K562 (cell line): ENCODE measurements around the gene PLK5. TPM values are rescaled to one million over a fixed set of nuclear protein-coding genes. Genes with fewer than 3 reads are reported as not detected.

Experiments
- ASH1L ChIP-seq: fragments of 450-650 bp; IDR thresholded peaks from 2 replicates; pipeline ENCODE4 v1.6.1; 2018; ENCODE audit warnings: borderline replicate concordance, mild to moderate bottlenecking, low read depth; ENCODE audit not compliant: partially characterized antibody
- CGGBP1 ChIP-seq: fragments of 250-450 bp; sonication (Bioruptor Pico); IDR thresholded peaks from 2 replicates; pipeline ENCODE4 v1.9.0; 2021; ENCODE audit warnings: mild to moderate bottlenecking
- KDM2B ChIP-seq: fragments of 250-450 bp; sonication (Bioruptor Pico); IDR thresholded peaks from 2 replicates; pipeline ENCODE4 v1.8.0; 2021; ENCODE audit warnings: mild to moderate bottlenecking, moderate library complexity
- POU5F1 ChIP-seq: fragments of 150-350 bp; IDR thresholded peaks from 2 replicates; pipeline ENCODE4 v1.6.1; 2014; ENCODE audit warnings: borderline replicate concordance, low read length, low read depth, mild to moderate bottlenecking; ENCODE audit not compliant: partially characterized antibody
- SAFB ChIP-seq: fragments of 200-400 bp; formaldehyde crosslinking; IDR thresholded peaks from 2 replicates; pipeline ENCODE4 v1.6.1; 2017; ENCODE audit warnings: low read depth, low read length, borderline replicate concordance
- SMARCA4 ChIP-seq: fragments of 450-650 bp; IDR thresholded peaks from 2 replicates; pipeline ENCODE4 v1.6.1; 2016
- SNRNP70 ChIP-seq: fragments of 200-400 bp; formaldehyde crosslinking; optimal IDR thresholded peaks from 2 replicates; pipeline ENCODE3; 2017; ENCODE audit warnings: low read depth, low read length
- ZBTB1 ChIP-seq: sonication (generic); formaldehyde crosslinking; IDR thresholded peaks from 2 replicates; pipeline ENCODE4 v1.8.1; 2023; ENCODE audit warnings: missing genetic modification reagents, low read depth, mild to moderate bottlenecking, borderline replicate concordance
- ZNF217 ChIP-seq: sonication (generic); formaldehyde crosslinking; IDR thresholded peaks from 2 replicates; pipeline ENCODE4 v1.8.0; 2022; ENCODE audit warnings: mild to moderate bottlenecking, missing genetic modification reagents
- polyA plus RNA-seq, 8 experiments: library from polyadenylated mRNA; depleted of rRNA in 4 of 8; stranded (reverse) in 5 of 8; unstranded in 3 of 8; fragments of >200 nt; fragmentation: Nextera tagmentation in 2 of 8; fragmentation: Illumina TruSeq in 1 of 8; extraction: Ambion mirVana in 2 of 8; extraction: Trizol in 1 of 8; gene quantifications; 2 replicates each; pipeline versions ENCODE4 v1.2.1 to v1.2.3, GENCODE V29; 2011 to 2014; ENCODE audit warnings: inconsistent platforms in 1 of 8, missing spikeins in 1 of 8
- total RNA-seq, 7 experiments: library from RNA; depleted of rRNA in 6 of 7; stranded (reverse); fragments of >200 nt in 6 of 7; fragmentation: Illumina TruSeq in 2 of 7; extraction: Trizol in 2 of 7; gene quantifications; 2 replicates each; pipeline versions ENCODE4 v1.2.1 to v1.2.3, GENCODE V29; 2011 to 2021; ENCODE audit warnings: low replicate concordance in 1 of 7
- TF ChIP-seq, protein P1 (sequence below): fragments of 200-800 bp; sonication (Bioruptor generic); IDR thresholded peaks from 2 replicates; pipeline ENCODE4 v1.6.1; 2017; ENCODE audit warnings: missing genetic modification characterization, missing compliant biosample characterization
- TF ChIP-seq, protein P2 (sequence below): fragments of 250-450 bp; sonication (Bioruptor Pico); IDR thresholded peaks from 2 replicates; pipeline ENCODE4 v1.5.0; 2020; ENCODE audit warnings: mild to moderate bottlenecking

Gene PLK5
- total and polyA plus RNA-seq, 9 of the 15 experiments (the other 6 are each of a cell fraction or from before 2014, with no cell fraction given), result 0.04 to 0.23 (median 0.11) TPM; not detected in 5

- TF ChIP-seq ASH1L (no peak), SAFB (no peak), KDM2B (CRISPR knock-in tag) (no peak), SMARCA4 (no peak), CGGBP1 (CRISPR knock-in tag) (no peak), POU5F1 (no peak), ZBTB1 (CRISPR knock-in tag) (no peak), SNRNP70 (no peak), ZNF217 (CRISPR knock-in tag) (no peak)
- TF ChIP-seq, protein P1, sequence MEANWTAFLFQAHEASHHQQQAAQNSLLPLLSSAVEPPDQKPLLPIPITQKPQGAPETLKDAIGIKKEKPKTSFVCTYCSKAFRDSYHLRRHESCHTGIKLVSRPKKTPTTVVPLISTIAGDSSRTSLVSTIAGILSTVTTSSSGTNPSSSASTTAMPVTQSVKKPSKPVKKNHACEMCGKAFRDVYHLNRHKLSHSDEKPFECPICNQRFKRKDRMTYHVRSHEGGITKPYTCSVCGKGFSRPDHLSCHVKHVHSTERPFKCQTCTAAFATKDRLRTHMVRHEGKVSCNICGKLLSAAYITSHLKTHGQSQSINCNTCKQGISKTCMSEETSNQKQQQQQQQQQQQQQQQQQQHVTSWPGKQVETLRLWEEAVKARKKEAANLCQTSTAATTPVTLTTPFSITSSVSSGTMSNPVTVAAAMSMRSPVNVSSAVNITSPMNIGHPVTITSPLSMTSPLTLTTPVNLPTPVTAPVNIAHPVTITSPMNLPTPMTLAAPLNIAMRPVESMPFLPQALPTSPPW, result no peak
- TF ChIP-seq, protein P2, sequence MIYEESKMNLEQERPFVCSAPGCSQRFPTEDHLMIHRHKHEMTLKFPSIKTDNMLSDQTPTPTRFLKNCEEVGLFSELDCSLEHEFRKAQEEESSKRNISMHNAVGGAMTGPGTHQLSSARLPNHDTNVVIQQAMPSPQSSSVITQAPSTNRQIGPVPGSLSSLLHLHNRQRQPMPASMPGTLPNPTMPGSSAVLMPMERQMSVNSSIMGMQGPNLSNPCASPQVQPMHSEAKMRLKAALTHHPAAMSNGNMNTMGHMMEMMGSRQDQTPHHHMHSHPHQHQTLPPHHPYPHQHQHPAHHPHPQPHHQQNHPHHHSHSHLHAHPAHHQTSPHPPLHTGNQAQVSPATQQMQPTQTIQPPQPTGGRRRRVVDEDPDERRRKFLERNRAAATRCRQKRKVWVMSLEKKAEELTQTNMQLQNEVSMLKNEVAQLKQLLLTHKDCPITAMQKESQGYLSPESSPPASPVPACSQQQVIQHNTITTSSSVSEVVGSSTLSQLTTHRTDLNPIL (CRISPR knock-in tag), result no peak
- TF ChIP-seq, all 486 proteins: peak for 0
Measured at GRCh38 chr19:1510442-1510806, 13.5 kb upstream of the PLK5 start (continued).
